Transverse colon (tissue), 4 donors: ENCODE results near the gene TMEM260.

ENCODE experiments used
- CTCF ChIP-seq, 5 experiments: fragments of 200-600 bp in 3 of 5; fragments of 450-650 bp in 2 of 5; sonication (generic) in 3 of 5; IDR thresholded peaks; 1 replicate in 2 of 5; 2 replicates in 3 of 5; pipeline ENCODE4 v1.5.1; 2016 to 2017; ENCODE audit warnings: antibody characterized with exemption in 5 of 5, inconsistent platforms in 3 of 5, mild to moderate bottlenecking in 2 of 5, moderate library complexity in 1 of 5
- EP300 ChIP-seq: sonication (generic); formaldehyde crosslinking; IDR thresholded peaks from one replicate; pipeline ENCODE4 v1.6.1; 2017; ENCODE audit warnings: antibody characterized with exemption, low read depth
- POLR2A ChIP-seq: fragments of 450-650 bp; IDR thresholded peaks from one replicate; pipeline ENCODE4 v1.6.1; 2016; ENCODE audit warnings: antibody characterized with exemption, mild to moderate bottlenecking, moderate library complexity
- POLR2AphosphoS5 ChIP-seq, 3 donors: sonication (generic); formaldehyde crosslinking; IDR thresholded peaks; one replicate each; pipeline ENCODE4 v1.6.1; 2016; ENCODE audit warnings: antibody characterized with exemption in 3 of 3

GRCh38 chr14:56592746-56593544 is 13.3 kb downstream of the TMEM260 start:
- TF ChIP-seq CTCF (IDR thresholded peaks at IDR 0.05), result no peak
- TF ChIP-seq POLR2A, result no peak
- no peak for TF ChIP-seq EP300
- TF ChIP-seq POLR2AphosphoS5 (IDR thresholded peaks at IDR 0.05), result no peak
